ENCODE measurements around the gene CARMIL1. TPM values are rescaled to one million over a fixed set of nuclear protein-coding genes. Genes with fewer than 3 reads are reported as not detected.

Gene CARMIL1
- polyA plus RNA-seq, 1 of the 3 experiments (the other 2 are of a cell fraction), result 1.7 TPM

DNA sequence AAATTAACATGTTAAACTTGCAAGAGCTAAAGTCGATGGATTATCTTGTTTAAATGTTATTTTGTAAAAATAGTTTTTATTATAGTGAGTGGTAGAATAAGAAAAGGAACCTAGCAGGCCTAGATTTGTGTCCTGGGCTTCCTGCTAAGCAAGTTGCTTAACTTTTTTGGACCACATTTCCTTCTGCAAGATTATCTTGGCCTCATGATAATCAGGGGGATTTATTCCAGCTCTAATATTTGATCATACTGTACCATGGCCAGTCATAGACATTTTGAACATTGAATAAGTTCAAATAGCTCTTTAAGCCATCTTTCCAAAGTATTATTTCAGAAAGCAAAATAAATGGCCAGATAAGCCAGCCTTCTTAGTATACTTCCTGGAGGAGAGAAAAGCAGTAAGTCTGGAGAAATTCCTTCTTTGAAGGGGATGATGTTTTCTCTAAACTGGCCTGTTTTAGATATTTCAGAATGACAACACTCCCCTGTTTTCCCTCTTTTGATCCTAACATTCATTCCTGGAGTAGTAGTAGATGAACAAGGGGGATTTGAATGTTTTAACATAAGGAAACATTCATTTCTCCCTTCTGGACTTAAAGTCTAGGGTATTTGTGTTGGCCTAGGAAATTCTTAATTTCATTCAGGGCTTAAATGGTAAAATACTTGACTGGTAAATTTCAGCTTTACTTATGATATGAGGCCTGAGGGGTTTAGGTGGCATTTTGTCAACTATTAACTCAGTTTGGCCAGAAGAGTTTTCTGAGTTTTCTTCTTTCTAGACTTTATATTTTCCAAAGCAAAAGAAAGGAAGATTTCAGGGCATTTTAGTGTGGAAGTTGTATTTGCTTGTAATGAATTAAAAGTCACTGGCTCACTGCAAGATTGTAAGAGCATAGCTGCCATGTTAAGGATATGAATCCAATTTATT, 264.1 kb downstream of the CARMIL1 start:
- POLR2A ChIA-PET, result no interaction called here
- no peak overlapping the region for H2AFZ ChIP-seq (ENCODE audit: low read depth)
- no peak for DNase-seq
- H3K9me3 ChIP-seq, result no peaks in the 10 kb centered on the region
- no peaks in the 10 kb centered on the region for H3F3A ChIP-seq (replicated peaks; ENCODE audit: insufficient read depth)
- TF ChIP-seq FOXJ3 (CRISPR knock-in tag; IDR thresholded peaks at IDR 0.05), result no peak
- TF ChIP-seq SMC3 (IDR thresholded peaks at IDR 0.05; ENCODE audit: low read depth, low read length), result no peak
- H3K79me2 ChIP-seq (ENCODE audit: insufficient read depth), result no peaks in the 10 kb centered on the region
- H3K4me1 ChIP-seq (ENCODE audit: control insufficient read depth in 1 of 2, insufficient read depth in 2 of 2, low read depth in 1 of 2, low read length in 1 of 2), result no peaks in the 10 kb centered on the region; a peak in 1 of 4 replicates
- no peak overlapping the region for H3K4me3 ChIP-seq (ENCODE audit: low read depth in 2 of 2, low read length in 1 of 2)
- H3K9ac ChIP-seq, result no peak overlapping the region
- WGBS (ENCODE audit: low lambda C conversion rate), result 71% methylated on average over 1 of the region's 1 CpG
- peaks cover 0 to 5% of the 10 kb centered on the region in 2 experiments for H3K36me3 ChIP-seq (replicated peaks in 1 of 2; ENCODE audit: control insufficient read depth in 1 of 2, insufficient read depth in 2 of 2, low read length in 1 of 2)
- no peak overlapping the region for H3K27ac ChIP-seq (ENCODE audit: low read depth in 2 of 2, low read length in 1 of 2)
- H3K9me2 ChIP-seq, result no peaks in the 10 kb centered on the region
- no peak overlapping the region for H3K4me2 ChIP-seq
- no peaks in the 10 kb centered on the region for H3K27me3 ChIP-seq (ENCODE audit: insufficient read depth)
- CTCF ChIA-PET, result interaction anchor here (1.1 to 3.7 kb wide), 3 partner anchors 8 to 278 kb away, joined by 4 to 13 read pairs (median 6); no protein-coding TSS in a partner anchor
- H4K20me1 ChIP-seq (ENCODE audit: insufficient read depth), result no peaks in the 10 kb centered on the region

DNA sequence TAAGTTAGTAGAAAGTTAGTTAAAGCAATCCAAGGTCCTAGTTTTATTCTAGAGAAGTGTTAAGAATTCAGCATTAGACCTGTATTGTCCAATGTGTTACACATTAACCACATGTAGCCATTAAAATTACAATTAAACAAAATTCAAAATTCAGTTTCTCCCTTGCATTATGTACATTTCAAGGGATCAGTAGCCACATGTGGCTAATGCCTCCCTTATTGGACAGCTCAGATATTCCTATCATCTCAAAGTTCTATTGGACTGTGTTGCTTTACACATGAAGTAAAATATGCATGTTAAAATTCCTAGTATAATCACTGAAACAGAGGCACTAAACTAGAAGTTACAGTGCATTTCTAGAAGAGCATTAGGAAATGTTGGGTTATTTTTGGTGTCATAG, 265.7 kb downstream of the CARMIL1 start:
- Histone ChIP-seq H3K27me3 (ENCODE audit: insufficient read depth) (no peaks in the 10 kb centered on the region), H3K27ac (ENCODE audit: low read depth in 2 of 2, low read length in 1 of 2) (no peak overlapping the region), H3K4me3 (ENCODE audit: low read depth in 2 of 2, low read length in 1 of 2) (no peak overlapping the region), H3K36me3 (replicated peaks in 1 of 2; ENCODE audit: control insufficient read depth in 1 of 2, insufficient read depth in 2 of 2, low read length in 1 of 2) (peaks cover 0 to 5% of the 10 kb centered on the region in 2 experiments), H3F3A (replicated peaks; ENCODE audit: insufficient read depth) (no peaks in the 10 kb centered on the region), H3K79me2 (ENCODE audit: insufficient read depth) (no peaks in the 10 kb centered on the region), H3K9me2 (no peaks in the 10 kb centered on the region), H3K9me3 (no peaks in the 10 kb centered on the region), H3K9ac (no peak overlapping the region), H3K4me2 (no peak overlapping the region), H2AFZ (ENCODE audit: low read depth) (no peak overlapping the region), H3K4me1 (ENCODE audit: control insufficient read depth in 1 of 2, insufficient read depth in 2 of 2, low read depth in 1 of 2, low read length in 1 of 2) (no peaks in the 10 kb centered on the region; a peak in 1 of 4 replicates), H4K20me1 (ENCODE audit: insufficient read depth) (no peaks in the 10 kb centered on the region)
- POLR2A ChIA-PET, result interaction anchor here (0.6 kb wide), 1 partner anchor 57 kb away, joined by 3 read pairs; no protein-coding TSS in a partner anchor
- TF ChIP-seq IRF3 (IDR thresholded peaks at IDR 0.05; ENCODE audit: low read depth, low read length) (no peak), MAX (IDR thresholded peaks at IDR 0.05; ENCODE audit: low read depth) (no peak), SMC3 (IDR thresholded peaks at IDR 0.05; ENCODE audit: low read depth, low read length) (no peak), RAD21 (IDR thresholded peaks at IDR 0.05; ENCODE audit: low read length) (no peak), FOSL2 (IDR thresholded peaks at IDR 0.05; ENCODE audit: borderline replicate concordance, low read depth) (no peak), GATA2 (CRISPR knock-in tag; IDR thresholded peaks at IDR 0.05) (no peak), MEF2A (IDR thresholded peaks at IDR 0.05; ENCODE audit: borderline replicate concordance, low read depth) (no peak), NRF1 (IDR thresholded peaks at IDR 0.05; ENCODE audit: low read depth, low read length) (no peak), CHD2 (IDR thresholded peaks at IDR 0.05; ENCODE audit: low read length, partially characterized antibody) (no peak), JUND (IDR thresholded peaks at IDR 0.05) (no peak), ELF1 (IDR thresholded peaks at IDR 0.05) (no peak), ZBTB33 (IDR thresholded peaks at IDR 0.05; ENCODE audit: borderline replicate concordance, low read depth) (no peak), POLR2AphosphoS5 (IDR thresholded peaks at IDR 0.05; ENCODE audit: low read depth, low read length) (no peak), YY1 (IDR thresholded peaks at IDR 0.05; ENCODE audit: low read depth) (no peak), EZH2phosphoT487 (IDR thresholded peaks at IDR 0.05; ENCODE audit: borderline replicate concordance, low read depth) (no peak), EP300 (IDR thresholded peaks at IDR 0.05; ENCODE audit: borderline replicate concordance in 1 of 2, low read depth in 1 of 2, low read length in 1 of 2) (no peak)
- TF ChIP-seq, protein P1, sequence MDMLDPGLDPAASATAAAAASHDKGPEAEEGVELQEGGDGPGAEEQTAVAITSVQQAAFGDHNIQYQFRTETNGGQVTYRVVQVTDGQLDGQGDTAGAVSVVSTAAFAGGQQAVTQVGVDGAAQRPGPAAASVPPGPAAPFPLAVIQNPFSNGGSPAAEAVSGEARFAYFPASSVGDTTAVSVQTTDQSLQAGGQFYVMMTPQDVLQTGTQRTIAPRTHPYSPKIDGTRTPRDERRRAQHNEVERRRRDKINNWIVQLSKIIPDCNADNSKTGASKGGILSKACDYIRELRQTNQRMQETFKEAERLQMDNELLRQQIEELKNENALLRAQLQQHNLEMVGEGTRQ (IDR thresholded peaks at IDR 0.05; ENCODE audit: borderline replicate concordance, low read depth, low read length), result no peak
- TF ChIP-seq, protein P2, sequence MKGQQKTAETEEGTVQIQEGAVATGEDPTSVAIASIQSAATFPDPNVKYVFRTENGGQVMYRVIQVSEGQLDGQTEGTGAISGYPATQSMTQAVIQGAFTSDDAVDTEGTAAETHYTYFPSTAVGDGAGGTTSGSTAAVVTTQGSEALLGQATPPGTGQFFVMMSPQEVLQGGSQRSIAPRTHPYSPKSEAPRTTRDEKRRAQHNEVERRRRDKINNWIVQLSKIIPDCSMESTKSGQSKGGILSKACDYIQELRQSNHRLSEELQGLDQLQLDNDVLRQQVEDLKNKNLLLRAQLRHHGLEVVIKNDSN (IDR thresholded peaks at IDR 0.05; ENCODE audit: borderline replicate concordance, low read depth), result no peak
- no peak for DNase-seq
- CTCF ChIA-PET, result interaction anchor here (2.4 to 3.7 kb wide), 2 partner anchors 12 to 279 kb away, joined by 6 to 13 read pairs; no protein-coding TSS in a partner anchor
